ENCODE results near the gene RBM14. TPM values are rescaled to one million over a fixed set of nuclear protein-coding genes. Genes with fewer than 3 reads are reported as not detected.

RBM14 gene
- total and polyA plus RNA-seq, 10 of the 15 experiments (the other 5 are each of a cell fraction or from before 2014, with no cell fraction given), result 5.4 to 140 (median 44.5) TPM

- Histone ChIP-seq H3K36me3 (ENCODE audit: control insufficient read depth in 2 of 2, insufficient read depth in 2 of 2, low read length in 1 of 2) (peaks cover 17 to 42% of the 10 kb centered on the region in 2 experiments), H3K9ac (ENCODE audit: control insufficient read depth, insufficient read depth, low read length) (no peak overlapping the region), H3K79me2 (ENCODE audit: control insufficient read depth, insufficient read depth, low read length) (peaks cover 68% of the 10 kb centered on the region), H4K20me1 (ENCODE audit: control insufficient read depth, insufficient read depth) (peaks cover 15% of the 10 kb centered on the region), H3K4me1 (ENCODE audit: control insufficient read depth, insufficient read depth, low read length) (peaks cover 9% of the 10 kb centered on the region; the same call in 1 of the 2 replicates), H3K27ac (ENCODE audit: control insufficient read depth, insufficient read depth) (no peak overlapping the region), H3K4me2 (ENCODE audit: control insufficient read depth, insufficient read depth) (peak overlapping the region; percentile 38; the same call in 1 of the 2 replicates), H2AFZ (ENCODE audit: control insufficient read depth, low read depth, low read length) (no peak overlapping the region), H3K4me3 (no peak overlapping the region), H3K27me3 (replicated peaks in 1 of 2; ENCODE audit: control insufficient read depth in 2 of 2, insufficient read depth in 2 of 2, low read length in 1 of 2) (no peaks in the 10 kb centered on the region), H3K9me3 (replicated peaks; ENCODE audit: control insufficient read depth, insufficient read depth, low read length) (no peaks in the 10 kb centered on the region)
- TSS peak; percentile 21 for BruUV-seq (replicated peaks)
- ChIA-PET SMC1A (ENCODE audit: uncharacterized antibody, unreplicated experiment) (interaction anchor here (0.9 to 3.3 kb wide), 4 partner anchors 8 to 24 kb away, joined by 3 to 13 read pairs (median 4); partner anchors contain the start of gene RBM4), CTCF (interaction anchor here (1.0 to 1.8 kb wide), 4 partner anchors 9 to 67 kb away, joined by 3 to 6 read pairs (median 3); partner anchors contain the start of gene RBM4), RAD21 (ENCODE audit: unreplicated experiment) (interaction anchor here (1.2 kb wide), 1 partner anchor 9 kb away, joined by 4 read pairs; no protein-coding TSS in a partner anchor), POLR2A (interaction anchor here (1.0 to 1.5 kb wide), 3 partner anchors 9 to 31 kb away, joined by 4 to 8 read pairs (median 4); partner anchors contain the start of genes RBM4 and RBM4B)
- TF ChIP-seq BHLHE40 (IDR thresholded peaks at IDR 0.05; ENCODE audit: borderline replicate concordance in 1 of 2, low read depth in 2 of 2, low read length in 1 of 2) (no peak), IKZF2 (IDR thresholded peaks at IDR 0.05) (no peak)
- ATAC-seq, result no peak
- FAIRE-seq, result no peak
- DNase-seq (ENCODE audit: low read depth, low spot score), result no peak
- WGBS (ENCODE audit: insufficient coverage, insufficient replicate concordance, low lambda C conversion rate, missing lambda C conversion rate), result 78% methylated on average over 4 of the region's 4 CpGs
- in situ Hi-C loops (cut with MboI) (no loop called here), intact Hi-C loops (cut with micrococcal nuclease; ENCODE audit: unreplicated experiment) (no loop called here)
Measured at GRCh38 chr11:66646828-66647227, 30.4 kb downstream of the RBM14 start.

DNA sequence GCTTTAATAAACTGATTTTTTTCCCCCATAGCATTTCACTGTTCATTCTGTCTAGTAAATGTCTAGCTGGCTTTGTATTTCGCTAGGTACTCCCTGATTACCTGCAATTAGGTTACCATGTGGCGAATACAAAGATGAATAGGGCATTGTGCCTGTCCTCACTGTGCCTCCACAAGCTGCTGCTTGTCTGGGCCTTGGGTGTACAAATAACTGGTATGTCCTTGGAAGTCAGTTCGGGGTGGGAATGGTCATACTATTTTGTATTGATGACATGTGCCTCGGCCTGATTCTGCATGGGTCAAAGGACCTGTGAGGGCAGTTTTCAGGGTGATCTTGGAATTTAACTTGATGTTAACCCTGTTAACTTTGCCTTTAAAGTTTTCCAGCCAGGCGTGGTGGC is 33.5 kb downstream of the RBM14 start:
- ChIA-PET POLR2A (interaction anchor here (2.8 kb wide), 1 partner anchor 12 kb away, joined by 12 read pairs; the partner anchor contains the start of gene RBM4), RAD21 (ENCODE audit: unreplicated experiment) (interaction anchor here (1.4 kb wide), 1 partner anchor 12 kb away, joined by 3 read pairs; the partner anchor contains the start of gene RBM4), CTCF (interaction anchor here (1.1 kb wide), 1 partner anchor 170 kb away, joined by 3 read pairs; the partner anchor contains the start of gene DPP3), SMC1A (ENCODE audit: uncharacterized antibody, unreplicated experiment) (interaction anchor here (1.1 kb wide), 1 partner anchor 11 kb away, joined by 4 read pairs; the partner anchor contains the start of gene RBM4)
- no peak overlapping the region for H3K9ac ChIP-seq (ENCODE audit: control insufficient read depth, insufficient read depth, low read length)
- H3K4me2 ChIP-seq (ENCODE audit: control insufficient read depth, insufficient read depth), result no peak overlapping the region
- H4K20me1 ChIP-seq (ENCODE audit: control insufficient read depth, insufficient read depth), result peaks cover 14% of the 10 kb centered on the region; the same call in 1 of the 2 replicates
- WGBS (ENCODE audit: insufficient coverage, insufficient replicate concordance, low lambda C conversion rate, missing lambda C conversion rate), result 92% methylated on average over 5 of the region's 5 CpGs
- H3K9me3 ChIP-seq (replicated peaks; ENCODE audit: control insufficient read depth, insufficient read depth, low read length), result no peaks in the 10 kb centered on the region
- H3K36me3 ChIP-seq (ENCODE audit: control insufficient read depth in 2 of 2, insufficient read depth in 2 of 2, low read length in 1 of 2), result peaks cover 9 to 32% of the 10 kb centered on the region in 2 experiments
- no peak overlapping the region for H3K27ac ChIP-seq (ENCODE audit: control insufficient read depth, insufficient read depth)
- no peak overlapping the region for H3K4me3 ChIP-seq
- peaks cover 44% of the 10 kb centered on the region for H3K79me2 ChIP-seq (ENCODE audit: control insufficient read depth, insufficient read depth, low read length)
- BruUV-seq (replicated peaks), result no TSS peak
- no peaks in the 10 kb centered on the region for H3K27me3 ChIP-seq (replicated peaks in 1 of 2; ENCODE audit: control insufficient read depth in 2 of 2, insufficient read depth in 2 of 2, low read length in 1 of 2)
- TF ChIP-seq POLR2AphosphoS5 (IDR thresholded peaks at IDR 0.05; ENCODE audit: low read length) (0 out of 2 replicates have a peak, but pooled peaks have one; percentile 6), POLR2A (IDR thresholded peaks at IDR 0.05; ENCODE audit: low read depth, low read length) (peak; percentile 48; the same call in 1 of the 2 replicates), MTA3 (IDR thresholded peaks at IDR 0.05; ENCODE audit: borderline replicate concordance, low read length) (no peak)
- ATAC-seq (no peak), FAIRE-seq (no peak), DNase-seq (ENCODE audit: low read depth, low spot score) (no peak)
- no peak overlapping the region for H2AFZ ChIP-seq (ENCODE audit: control insufficient read depth, low read depth, low read length)
- intact Hi-C loops (cut with micrococcal nuclease; ENCODE audit: unreplicated experiment), result no loop called here
- in situ Hi-C loops (cut with MboI), result no loop called here
- no peaks in the 10 kb centered on the region for H3K4me1 ChIP-seq (ENCODE audit: control insufficient read depth, insufficient read depth, low read length)
